ENCODE results near the gene NCAPD2.
A peak's percentile ranks its signal among the peaks of the same experiment; 100 is the strongest.

NCAPD2 gene

GRCh38 chr12:6555018-6555691, 61.3 kb downstream of the NCAPD2 start:
- no peaks in the 10 kb centered on the region for H3K9me3 ChIP-seq (ENCODE audit: control insufficient read depth, insufficient read depth, low read depth, low read length)
- H3K4me3 ChIP-seq (ENCODE audit: low read depth, low read length), result peak overlapping the region; percentile 88
- peak overlapping the region; percentile 80 for H3K27ac ChIP-seq (ENCODE audit: extremely low read depth, low read depth, low read length)
- ChIA-PET CTCF (interaction anchor here (0.7 to 4.5 kb wide), 6 partner anchors 9 to 269 kb away, joined by 3 to 51 read pairs (median 8); no protein-coding TSS in a partner anchor), POLR2A (interaction anchor here (1.0 to 5.7 kb wide), 7 partner anchors 13 to 297 kb away, joined by 3 to 90 read pairs (median 6); partner anchors contain the start of genes GAPDH, NOP2, PTMS and USP5)
- peaks cover 31 to 60% of the 10 kb centered on the region in 2 experiments for H3K36me3 ChIP-seq (ENCODE audit: control insufficient read depth in 2 of 2, insufficient read depth in 1 of 2, low read length in 2 of 2)
- H3K4me1 ChIP-seq (ENCODE audit: control insufficient read depth, insufficient read depth, low read length), result peaks cover 18% of the 10 kb centered on the region
- TF ChIP-seq ZNF211 (tag by site-specific recombination; IDR thresholded peaks at IDR 0.05; ENCODE audit: low read depth) (no peak), ZNF623 (tag by site-specific recombination; IDR thresholded peaks at IDR 0.05) (no peak), ZNF639 (tag by site-specific recombination; IDR thresholded peaks at IDR 0.05) (no peak), ZNF10 (tag by site-specific recombination; IDR thresholded peaks at IDR 0.05) (no peak), SP3 (tag by site-specific recombination; IDR thresholded peaks at IDR 0.05) (no peak), ZNF16 (tag by site-specific recombination; IDR thresholded peaks at IDR 0.05; ENCODE audit: low read depth) (no peak), ZNF624 (tag by site-specific recombination; IDR thresholded peaks at IDR 0.05) (no peak), GLI4 (tag by site-specific recombination; IDR thresholded peaks at IDR 0.05) (no peak), ZNF114 (tag by site-specific recombination; IDR thresholded peaks at IDR 0.05) (no peak), ZBTB11 (tag by site-specific recombination; conservative IDR thresholded peaks at IDR 0.05; ENCODE audit: low read depth) (0 out of 2 replicates have a peak, but pooled peaks have one; percentile 20), ZNF366 (tag by site-specific recombination; conservative IDR thresholded peaks at IDR 0.05) (no peak), ZNF23 (tag by site-specific recombination; IDR thresholded peaks at IDR 0.05; ENCODE audit: borderline replicate concordance) (no peak), YY1 (tag by site-specific recombination; IDR thresholded peaks at IDR 0.05) (no peak), HOXC10 (CRISPR knock-in tag; IDR thresholded peaks at IDR 0.05) (peak; percentile 29; the same call in 1 of the 2 replicates), ZFHX2 (tag by site-specific recombination; conservative IDR thresholded peaks at IDR 0.05) (peak; percentile 83), ZBTB6 (tag by site-specific recombination; IDR thresholded peaks at IDR 0.05) (no peak), ZNF398 (tag by site-specific recombination; IDR thresholded peaks at IDR 0.05) (no peak), ZNF561 (tag by site-specific recombination; IDR thresholded peaks at IDR 0.05; ENCODE audit: borderline replicate concordance) (no peak), ZNF302 (tag by site-specific recombination; IDR thresholded peaks at IDR 0.05; ENCODE audit: low read depth) (no peak), ZBTB26 (tag by site-specific recombination; optimal IDR thresholded peaks at IDR 0.05) (peak; percentile 86), ZNF426 (tag by site-specific recombination; IDR thresholded peaks at IDR 0.05) (no peak), KLF1 (tag by site-specific recombination; IDR thresholded peaks at IDR 0.05) (no peak), SP7 (tag by site-specific recombination; IDR thresholded peaks at IDR 0.05) (no peak), ZXDB (tag by site-specific recombination; IDR thresholded peaks at IDR 0.05) (no peak), ZBTB10 (tag by site-specific recombination; IDR thresholded peaks at IDR 0.05) (no peak)
